NT2/D1 (cell line): Measurements from ENCODE around the gene SLC6A20.

ENCODE experiments used
- SUZ12 ChIP-seq: IDR thresholded peaks from 2 replicates; pipeline ENCODE4 v1.6.1; 2011; ENCODE audit not compliant: insufficient read length, insufficient read depth; ENCODE audit errors: extremely low read depth
- YY1 ChIP-seq: IDR thresholded peaks from 2 replicates; pipeline ENCODE4 v1.6.1; 2011; ENCODE audit not compliant: insufficient read length, insufficient read depth

DNA sequence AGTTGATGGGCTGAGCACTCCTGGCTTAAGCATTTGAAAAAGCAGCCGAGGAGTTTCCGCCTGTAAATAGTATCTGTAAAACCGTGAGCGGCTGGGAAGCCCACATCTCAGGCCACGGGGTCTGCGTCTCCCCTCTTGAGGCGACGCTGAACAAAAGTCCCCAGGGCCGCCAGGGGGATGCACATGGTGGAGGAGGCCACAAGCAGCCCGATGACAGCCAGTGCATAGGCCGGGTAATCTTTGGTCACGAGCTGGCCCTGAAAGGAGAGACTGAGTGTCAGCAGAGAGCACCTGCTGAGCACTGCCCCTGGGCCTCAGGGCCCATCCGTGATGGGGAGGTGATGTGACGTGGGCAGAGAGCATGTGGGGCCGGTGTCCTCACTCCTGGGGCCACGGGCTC lies 37.5 kb downstream of the SLC6A20 start:
- TF ChIP-seq SUZ12 (no peak), YY1 (no peak)
